Measurements from ENCODE around the gene ZKSCAN3.
A peak's percentile ranks its signal among the peaks of the same experiment; 100 is the strongest.

ZKSCAN3 gene

GRCh38 chr6:28351493-28351925, 1.8 kb downstream of the ZKSCAN3 start:
- no peak overlapping the region for H3K4me3 ChIP-seq (ENCODE audit: control insufficient read depth, low read depth, low read length)
- no peak for DNase-seq (ENCODE audit: low read depth)
- TF ChIP-seq, protein P1, sequence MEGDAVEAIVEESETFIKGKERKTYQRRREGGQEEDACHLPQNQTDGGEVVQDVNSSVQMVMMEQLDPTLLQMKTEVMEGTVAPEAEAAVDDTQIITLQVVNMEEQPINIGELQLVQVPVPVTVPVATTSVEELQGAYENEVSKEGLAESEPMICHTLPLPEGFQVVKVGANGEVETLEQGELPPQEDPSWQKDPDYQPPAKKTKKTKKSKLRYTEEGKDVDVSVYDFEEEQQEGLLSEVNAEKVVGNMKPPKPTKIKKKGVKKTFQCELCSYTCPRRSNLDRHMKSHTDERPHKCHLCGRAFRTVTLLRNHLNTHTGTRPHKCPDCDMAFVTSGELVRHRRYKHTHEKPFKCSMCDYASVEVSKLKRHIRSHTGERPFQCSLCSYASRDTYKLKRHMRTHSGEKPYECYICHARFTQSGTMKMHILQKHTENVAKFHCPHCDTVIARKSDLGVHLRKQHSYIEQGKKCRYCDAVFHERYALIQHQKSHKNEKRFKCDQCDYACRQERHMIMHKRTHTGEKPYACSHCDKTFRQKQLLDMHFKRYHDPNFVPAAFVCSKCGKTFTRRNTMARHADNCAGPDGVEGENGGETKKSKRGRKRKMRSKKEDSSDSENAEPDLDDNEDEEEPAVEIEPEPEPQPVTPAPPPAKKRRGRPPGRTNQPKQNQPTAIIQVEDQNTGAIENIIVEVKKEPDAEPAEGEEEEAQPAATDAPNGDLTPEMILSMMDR (IDR thresholded peaks at IDR 0.05; ENCODE audit: control insufficient read depth, insufficient read depth, low read depth, low read length, missing control alignments) = no peak

- no peak for DNase-seq (ENCODE audit: low read depth)
- TF ChIP-seq, protein P1 (IDR thresholded peaks at IDR 0.05; ENCODE audit: control insufficient read depth, insufficient read depth, low read depth, low read length, missing control alignments) = no peak
- no peak overlapping the region for H3K4me3 ChIP-seq (ENCODE audit: control insufficient read depth, low read depth, low read length)
Measured at GRCh38 chr6:28353356-28353755, 3.6 kb downstream of the ZKSCAN3 start.

- TF ChIP-seq, protein P1 (IDR thresholded peaks at IDR 0.05; ENCODE audit: control insufficient read depth, insufficient read depth, low read depth, low read length, missing control alignments) = no peak
- no peak overlapping the region for H3K4me3 ChIP-seq (ENCODE audit: control insufficient read depth, low read depth, low read length)
- no peak for DNase-seq (ENCODE audit: low read depth)
Measured at GRCh38 chr6:28353981-28354676, 4.4 kb downstream of the ZKSCAN3 start.

GRCh38 chr6:28354688-28355554, 5.2 kb downstream of the ZKSCAN3 start:
- DNase-seq (ENCODE audit: low read depth) = no peak
- H3K4me3 ChIP-seq (ENCODE audit: control insufficient read depth, low read depth, low read length) = peak overlapping the region; percentile 53

DNA sequence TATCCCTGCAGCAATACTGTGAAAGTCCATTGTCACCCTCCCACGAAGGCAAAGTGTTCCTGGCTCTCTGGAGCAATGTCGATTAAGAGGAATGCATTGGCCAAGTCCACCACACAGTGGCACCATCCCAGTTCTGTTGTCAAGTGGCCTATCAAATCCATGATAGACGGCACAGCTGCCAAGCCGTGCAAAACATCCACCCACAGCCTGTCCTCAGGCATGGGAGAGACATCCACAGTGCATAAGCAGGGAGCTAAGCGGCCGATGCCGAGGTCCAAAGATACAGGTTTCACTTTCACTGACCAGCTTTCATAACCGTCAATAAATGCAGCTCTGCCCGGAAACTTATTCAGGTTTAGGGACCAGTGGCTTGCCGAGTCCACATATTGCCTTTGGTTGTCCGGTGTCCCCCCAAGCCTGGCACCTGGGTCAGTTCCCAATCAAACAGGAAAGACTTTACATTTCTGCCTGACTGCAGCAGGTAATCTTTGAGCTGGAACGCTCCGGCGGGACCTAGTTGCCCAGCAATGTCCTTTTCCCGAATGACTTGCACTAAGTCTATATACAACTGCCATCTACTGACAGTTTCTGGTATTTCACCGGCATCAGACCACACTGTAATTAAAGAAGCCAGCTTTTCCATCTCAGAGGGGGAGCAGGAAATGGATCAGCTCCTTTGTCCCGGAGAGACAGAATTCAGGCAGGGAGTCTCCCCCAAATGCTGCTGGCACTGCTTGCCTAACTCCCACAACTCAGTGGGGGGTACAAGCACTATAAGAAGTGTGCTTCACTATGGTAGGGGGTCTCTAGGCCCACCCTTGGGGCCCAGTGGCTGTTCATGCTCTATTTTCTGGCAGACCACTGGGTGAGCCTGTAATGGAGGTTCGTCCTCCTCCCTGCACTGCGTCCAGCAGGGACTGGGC, 6.3 kb downstream of the ZKSCAN3 start:
- H3K4me3 ChIP-seq (ENCODE audit: control insufficient read depth, low read depth, low read length) = peak overlapping the region; percentile 53
- TF ChIP-seq, protein P1 (IDR thresholded peaks at IDR 0.05; ENCODE audit: control insufficient read depth, insufficient read depth, low read depth, low read length, missing control alignments) = peak; percentile 69
- peak; percentile 73 for DNase-seq (ENCODE audit: low read depth)

More at GRCh38 chr6:28354688-28355554, 5.2 kb downstream of the ZKSCAN3 start:
- TF ChIP-seq, protein P1 (IDR thresholded peaks at IDR 0.05; ENCODE audit: control insufficient read depth, insufficient read depth, low read depth, low read length, missing control alignments) = no peak

DNA sequence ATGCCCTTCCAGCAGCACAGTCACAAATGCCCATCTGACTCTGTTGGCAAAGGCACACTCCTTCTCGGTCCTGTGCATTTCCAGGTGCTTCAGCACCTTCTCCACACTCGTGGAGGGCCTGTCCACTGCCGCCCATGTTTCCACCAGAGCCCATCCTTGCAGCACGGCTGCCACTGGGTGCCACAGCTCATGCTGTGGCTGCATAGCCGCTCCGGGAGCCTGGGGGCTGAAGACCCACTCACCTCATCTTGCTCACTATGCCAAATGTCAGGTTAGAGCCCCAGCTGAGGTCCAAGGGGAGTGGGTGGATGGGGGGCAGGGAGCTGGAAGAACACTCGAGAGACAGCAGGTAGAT, 6.9 kb downstream of the ZKSCAN3 start:
- H3K4me3 ChIP-seq (ENCODE audit: control insufficient read depth, low read depth, low read length) = no peak overlapping the region
- no peak for DNase-seq (ENCODE audit: low read depth)
- TF ChIP-seq, protein P1 (IDR thresholded peaks at IDR 0.05; ENCODE audit: control insufficient read depth, insufficient read depth, low read depth, low read length, missing control alignments) = no peak

Measured in AG09309 (cell line).